Panc1 (cell line): ENCODE measurements around the gene JDP2. TPM values are rescaled to one million over a fixed set of nuclear protein-coding genes. Genes with fewer than 3 reads are reported as not detected.

Experiments
- ATAC-seq: fragments of 200-7000 bp; cut with Tn5 transposase; 2 replicates; pipeline ENCODE4 v1.9.1; 2020; ENCODE audit warnings: mild to moderate bottlenecking, moderate library complexity
- BruUV-seq: library from RNA; stranded (reverse); fragments of 400-500 nt; replicated peaks from 2 replicates; lab custom pipeline; 2021; lab: Mats Ljungman, UMichigan
- CTCF ChIA-PET: fragments of 300-600 bp; sonication (Branson Sonifier 250); formaldehyde crosslinking; loops from one replicate; lab custom pipeline; 2022; ENCODE audit warnings: antibody characterized with exemption; lab: Charles Lee
- POLR2A ChIA-PET: fragments of 300-600 bp; sonication (Branson Sonifier 250); formaldehyde crosslinking; loops from one replicate; lab custom pipeline; 2022; ENCODE audit warnings: antibody characterized with exemption; lab: Charles Lee
- DNase-seq: peaks from one replicate; pipeline ENCODE4 v3.0.0-alpha.2; 2010; ENCODE audit warnings: low read depth, low spot score
- H3K27ac ChIP-seq: 2 replicates; pipeline ENCODE4 v1.5.1; 2011; ENCODE audit warnings: mild to moderate bottlenecking, low read length, inconsistent platforms
- H3K27me3 ChIP-seq: fragments of 200-500 bp; sonication (Bioruptor generic); 2 replicates; pipeline ENCODE4 v1.6.0; 2014; ENCODE audit warnings: low read length, inconsistent platforms; ENCODE audit not compliant: control insufficient read depth, insufficient read depth
- H3K36me3 ChIP-seq: fragments of 200-500 bp; sonication (Bioruptor generic); 2 replicates; pipeline ENCODE4 v1.5.1; 2014; ENCODE audit warnings: inconsistent platforms, mild to moderate bottlenecking, low read length, moderate library complexity; ENCODE audit not compliant: control insufficient read depth, insufficient read depth
- H3K4me1 ChIP-seq: 2 replicates; pipeline ENCODE4 v1.5.1; 2011; ENCODE audit warnings: inconsistent platforms, mild to moderate bottlenecking, low read length, moderate library complexity; ENCODE audit not compliant: control insufficient read depth, insufficient read depth
- H3K4me3 ChIP-seq, 2 experiments: 2 replicates each; pipeline ENCODE4 v1.5.1; 2011 to 2012; ENCODE audit warnings: low read depth in 2 of 2, low read length in 2 of 2, mild to moderate bottlenecking in 2 of 2, inconsistent platforms in 1 of 2, moderate library complexity in 1 of 2
- H3K9me3 ChIP-seq: fragments of 200-500 bp; sonication (Bioruptor generic); 2 replicates; pipeline ENCODE4 v1.5.1; 2014; ENCODE audit warnings: low read depth, mild to moderate bottlenecking, inconsistent platforms, low read length, moderate library complexity; ENCODE audit not compliant: control insufficient read depth, insufficient read depth
- CTCF ChIP-seq: fragments of 450-650 bp; IDR thresholded peaks from 2 replicates; pipeline ENCODE4 v1.5.1; 2017; ENCODE audit warnings: mild to moderate bottlenecking
- POLR2AphosphoS5 ChIP-seq: IDR thresholded peaks from 2 replicates; pipeline ENCODE4 v1.6.1; 2012; ENCODE audit warnings: mild to moderate bottlenecking, low read depth, low read length, moderate library complexity
- REST ChIP-seq, 2 experiments: IDR thresholded peaks; 2 replicates each; pipeline ENCODE4 v1.6.1; 2011 to 2012; ENCODE audit warnings: low read depth in 2 of 2, control low read depth in 1 of 2, low read length in 1 of 2, mild to moderate bottlenecking in 1 of 2, moderate library complexity in 1 of 2; ENCODE audit not compliant: insufficient read depth in 1 of 2
- SIN3A ChIP-seq: IDR thresholded peaks from 2 replicates; pipeline ENCODE4 v1.6.1; 2012; ENCODE audit warnings: low read depth, mild to moderate bottlenecking, low read length, moderate library complexity, borderline replicate concordance; ENCODE audit not compliant: insufficient read depth
- TCF7L2 ChIP-seq: IDR thresholded peaks from 2 replicates; pipeline ENCODE4 v1.6.1; 2011; ENCODE audit warnings: mild to moderate bottlenecking, low read depth, low read length, inconsistent platforms
- in situ Hi-C: cut with HindIII; loops from 2 replicates; pipeline ENCODE4 v1.10.0; 2016; ENCODE audit warnings: low sequenced_read_pairs, low pct_unique_long_range_greater_than_20kb
- intact Hi-C: fragments of 100-400 bp; cut with micrococcal nuclease; formaldehyde crosslinking; loops from one replicate; pipeline ENCODE4 v1.10.0; 2022; ENCODE audit not compliant: unreplicated experiment
- total RNA-seq: library from RNA; stranded (reverse); gene quantifications from one replicate; pipeline ENCODE4 v1.2.1, GENCODE V29; 2021; ENCODE audit not compliant: unreplicated experiment

JDP2 gene
- total RNA-seq, 1 experiment from 2014 or later: 17.5 TPM

- in situ Hi-C loops: no loop called here
- H3K27me3 ChIP-seq: no peaks in the 10 kb centered on the region
- ATAC-seq (no peak), DNase-seq (no peak)
- intact Hi-C loops: no loop called here
- no peak for TF ChIP-seq TCF7L2
- TF ChIP-seq SIN3A: no peak
- TF ChIP-seq REST (IDR thresholded peaks at IDR 0.05; ENCODE audit: insufficient read depth in 1 of 2, low read depth in 2 of 2, low read length in 1 of 2): no peak
- TF ChIP-seq POLR2AphosphoS5: no peak
- TF ChIP-seq CTCF: no peak
- ChIA-PET POLR2A (interaction anchor here (0.7 kb wide), 1 partner anchor 518 kb away, joined by 3 read pairs; no protein-coding TSS in a partner anchor), CTCF (no interaction called here)
- H3K4me1 ChIP-seq: no peaks in the 10 kb centered on the region
- no peaks in the 10 kb centered on the region for H3K36me3 ChIP-seq
- no peaks in the 10 kb centered on the region for H3K9me3 ChIP-seq
- H3K4me3 ChIP-seq: no peak overlapping the region
- BruUV-seq: no TSS peak
- no peak overlapping the region for H3K27ac ChIP-seq
Observed at GRCh38 chr14:75519394-75519793, 91.6 kb downstream of the JDP2 start.

GRCh38 chr14:75519826-75520728 lies 92.3 kb downstream of the JDP2 start:
- H3K27me3 ChIP-seq: no peaks in the 10 kb centered on the region
- intact Hi-C loops (no loop called here), in situ Hi-C loops (no loop called here)
- no peaks in the 10 kb centered on the region for H3K36me3 ChIP-seq
- no peak overlapping the region for H3K4me3 ChIP-seq
- ChIA-PET CTCF (no interaction called here), POLR2A (no interaction called here)
- no peak overlapping the region for H3K27ac ChIP-seq
- ATAC-seq (no peak), DNase-seq (no peak)
- no peaks in the 10 kb centered on the region for H3K4me1 ChIP-seq
- no peak for TF ChIP-seq CTCF
- TF ChIP-seq TCF7L2: no peak
- TF ChIP-seq REST (IDR thresholded peaks at IDR 0.05; ENCODE audit: insufficient read depth in 1 of 2, low read depth in 2 of 2, low read length in 1 of 2): no peak
- no peak for TF ChIP-seq SIN3A
- no peak for TF ChIP-seq POLR2AphosphoS5
- H3K9me3 ChIP-seq: no peaks in the 10 kb centered on the region
- no TSS peak for BruUV-seq
